Panc1 (cell line): ENCODE data around the gene PPIE. TPM values are rescaled to one million over a fixed set of nuclear protein-coding genes. Genes with fewer than 3 reads are reported as not detected.

ENCODE experiments used
- ATAC-seq: fragments of 200-7000 bp; cut with Tn5 transposase; 2 replicates; pipeline ENCODE4 v1.9.1; 2020; ENCODE audit warnings: mild to moderate bottlenecking, moderate library complexity
- BruUV-seq: library from RNA; stranded (reverse); fragments of 400-500 nt; replicated peaks from 2 replicates; lab custom pipeline; 2021; lab: Mats Ljungman, UMichigan
- CTCF ChIA-PET: fragments of 300-600 bp; sonication (Branson Sonifier 250); formaldehyde crosslinking; loops from one replicate; lab custom pipeline; 2022; ENCODE audit warnings: antibody characterized with exemption; lab: Charles Lee
- POLR2A ChIA-PET: fragments of 300-600 bp; sonication (Branson Sonifier 250); formaldehyde crosslinking; loops from one replicate; lab custom pipeline; 2022; ENCODE audit warnings: antibody characterized with exemption; lab: Charles Lee
- DNase-seq: peaks from one replicate; pipeline ENCODE4 v3.0.0-alpha.2; 2010; ENCODE audit warnings: low read depth, low spot score
- H3K27ac ChIP-seq: 2 replicates; pipeline ENCODE4 v1.5.1; 2011; ENCODE audit warnings: mild to moderate bottlenecking, low read length, inconsistent platforms
- H3K27me3 ChIP-seq: fragments of 200-500 bp; sonication (Bioruptor generic); 2 replicates; pipeline ENCODE4 v1.6.0; 2014; ENCODE audit warnings: low read length, inconsistent platforms; ENCODE audit not compliant: control insufficient read depth, insufficient read depth
- H3K36me3 ChIP-seq: fragments of 200-500 bp; sonication (Bioruptor generic); 2 replicates; pipeline ENCODE4 v1.5.1; 2014; ENCODE audit warnings: inconsistent platforms, mild to moderate bottlenecking, low read length, moderate library complexity; ENCODE audit not compliant: control insufficient read depth, insufficient read depth
- H3K4me1 ChIP-seq: 2 replicates; pipeline ENCODE4 v1.5.1; 2011; ENCODE audit warnings: inconsistent platforms, mild to moderate bottlenecking, low read length, moderate library complexity; ENCODE audit not compliant: control insufficient read depth, insufficient read depth
- H3K4me3 ChIP-seq, 2 experiments: 2 replicates each; pipeline ENCODE4 v1.5.1; 2011 to 2012; ENCODE audit warnings: low read depth in 2 of 2, low read length in 2 of 2, mild to moderate bottlenecking in 2 of 2, inconsistent platforms in 1 of 2, moderate library complexity in 1 of 2
- H3K9me3 ChIP-seq: fragments of 200-500 bp; sonication (Bioruptor generic); 2 replicates; pipeline ENCODE4 v1.5.1; 2014; ENCODE audit warnings: low read depth, mild to moderate bottlenecking, inconsistent platforms, low read length, moderate library complexity; ENCODE audit not compliant: control insufficient read depth, insufficient read depth
- POLR2AphosphoS5 ChIP-seq: IDR thresholded peaks from 2 replicates; pipeline ENCODE4 v1.6.1; 2012; ENCODE audit warnings: mild to moderate bottlenecking, low read depth, low read length, moderate library complexity
- SIN3A ChIP-seq: IDR thresholded peaks from 2 replicates; pipeline ENCODE4 v1.6.1; 2012; ENCODE audit warnings: low read depth, mild to moderate bottlenecking, low read length, moderate library complexity, borderline replicate concordance; ENCODE audit not compliant: insufficient read depth
- TCF7L2 ChIP-seq: IDR thresholded peaks from 2 replicates; pipeline ENCODE4 v1.6.1; 2011; ENCODE audit warnings: mild to moderate bottlenecking, low read depth, low read length, inconsistent platforms
- in situ Hi-C: cut with HindIII; loops from 2 replicates; pipeline ENCODE4 v1.10.0; 2016; ENCODE audit warnings: low sequenced_read_pairs, low pct_unique_long_range_greater_than_20kb
- intact Hi-C: fragments of 100-400 bp; cut with micrococcal nuclease; formaldehyde crosslinking; loops from one replicate; pipeline ENCODE4 v1.10.0; 2022; ENCODE audit not compliant: unreplicated experiment
- total RNA-seq: library from RNA; stranded (reverse); gene quantifications from one replicate; pipeline ENCODE4 v1.2.1, GENCODE V29; 2021; ENCODE audit not compliant: unreplicated experiment
- TF ChIP-seq, protein P1 (sequence below), 2 experiments: IDR thresholded peaks; 2 replicates each; pipeline ENCODE4 v1.6.1; 2011 to 2012; ENCODE audit warnings: low read depth in 2 of 2, control low read depth in 1 of 2, low read length in 1 of 2, mild to moderate bottlenecking in 1 of 2, moderate library complexity in 1 of 2; ENCODE audit not compliant: insufficient read depth in 1 of 2
- TF ChIP-seq, protein P2 (sequence below): fragments of 450-650 bp; IDR thresholded peaks from 2 replicates; pipeline ENCODE4 v1.5.1; 2017; ENCODE audit warnings: mild to moderate bottlenecking

PPIE gene
- total RNA-seq, 1 experiment from 2014 or later: 53.0 TPM

DNA sequence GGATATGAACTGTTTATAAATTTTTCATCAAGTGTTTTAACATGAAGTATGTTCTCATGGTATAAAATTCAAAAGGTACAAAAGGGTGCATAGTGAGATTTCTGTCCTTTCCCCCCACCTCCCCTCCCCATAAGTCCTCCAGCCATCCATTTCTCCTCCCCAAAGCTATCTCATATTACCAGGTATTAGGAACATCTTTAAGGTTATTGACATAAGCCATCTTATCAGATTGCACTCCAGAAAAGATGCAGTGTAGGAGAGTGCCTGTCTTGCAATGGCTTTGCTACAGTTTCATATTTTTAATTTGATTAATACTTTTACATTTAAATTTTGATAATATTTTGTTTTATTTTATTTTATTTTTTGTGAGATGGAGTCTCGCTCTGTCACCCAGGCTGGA is 33.9 kb upstream of the PPIE start:
- intact Hi-C loops: no loop called here

DNA sequence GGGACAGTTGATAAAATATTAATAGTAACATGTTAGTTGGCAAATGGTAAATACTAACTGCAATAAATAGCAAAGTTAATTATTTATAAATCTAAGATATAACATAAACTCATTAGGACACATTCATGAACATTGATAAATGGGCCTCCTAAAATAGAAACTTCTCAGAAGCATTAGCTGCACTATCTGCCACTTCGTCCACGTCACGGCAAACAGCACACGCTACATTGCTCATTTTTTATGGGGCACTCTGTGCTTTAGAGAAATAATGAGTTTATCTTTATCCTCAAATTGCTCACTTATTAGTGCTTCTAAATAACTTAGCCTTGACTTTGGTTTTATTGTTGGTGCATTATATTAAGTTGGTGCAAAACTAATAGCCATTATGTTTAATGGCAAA is 31.2 kb upstream of the PPIE start:
- BruUV-seq: no TSS peak
- Histone ChIP-seq H3K4me1 (no peaks in the 10 kb centered on the region), H3K27me3 (no peaks in the 10 kb centered on the region), H3K4me3 (no peak overlapping the region), H3K36me3 (no peaks in the 10 kb centered on the region), H3K9me3 (no peaks in the 10 kb centered on the region), H3K27ac (no peak overlapping the region)
- ChIA-PET CTCF (no interaction called here), POLR2A (no interaction called here)
- TF ChIP-seq SIN3A: no peak
- TF ChIP-seq POLR2AphosphoS5: no peak
- TF ChIP-seq, protein P1, sequence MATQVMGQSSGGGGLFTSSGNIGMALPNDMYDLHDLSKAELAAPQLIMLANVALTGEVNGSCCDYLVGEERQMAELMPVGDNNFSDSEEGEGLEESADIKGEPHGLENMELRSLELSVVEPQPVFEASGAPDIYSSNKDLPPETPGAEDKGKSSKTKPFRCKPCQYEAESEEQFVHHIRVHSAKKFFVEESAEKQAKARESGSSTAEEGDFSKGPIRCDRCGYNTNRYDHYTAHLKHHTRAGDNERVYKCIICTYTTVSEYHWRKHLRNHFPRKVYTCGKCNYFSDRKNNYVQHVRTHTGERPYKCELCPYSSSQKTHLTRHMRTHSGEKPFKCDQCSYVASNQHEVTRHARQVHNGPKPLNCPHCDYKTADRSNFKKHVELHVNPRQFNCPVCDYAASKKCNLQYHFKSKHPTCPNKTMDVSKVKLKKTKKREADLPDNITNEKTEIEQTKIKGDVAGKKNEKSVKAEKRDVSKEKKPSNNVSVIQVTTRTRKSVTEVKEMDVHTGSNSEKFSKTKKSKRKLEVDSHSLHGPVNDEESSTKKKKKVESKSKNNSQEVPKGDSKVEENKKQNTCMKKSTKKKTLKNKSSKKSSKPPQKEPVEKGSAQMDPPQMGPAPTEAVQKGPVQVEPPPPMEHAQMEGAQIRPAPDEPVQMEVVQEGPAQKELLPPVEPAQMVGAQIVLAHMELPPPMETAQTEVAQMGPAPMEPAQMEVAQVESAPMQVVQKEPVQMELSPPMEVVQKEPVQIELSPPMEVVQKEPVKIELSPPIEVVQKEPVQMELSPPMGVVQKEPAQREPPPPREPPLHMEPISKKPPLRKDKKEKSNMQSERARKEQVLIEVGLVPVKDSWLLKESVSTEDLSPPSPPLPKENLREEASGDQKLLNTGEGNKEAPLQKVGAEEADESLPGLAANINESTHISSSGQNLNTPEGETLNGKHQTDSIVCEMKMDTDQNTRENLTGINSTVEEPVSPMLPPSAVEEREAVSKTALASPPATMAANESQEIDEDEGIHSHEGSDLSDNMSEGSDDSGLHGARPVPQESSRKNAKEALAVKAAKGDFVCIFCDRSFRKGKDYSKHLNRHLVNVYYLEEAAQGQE (IDR thresholded peaks at IDR 0.05; ENCODE audit: insufficient read depth in 1 of 2, low read depth in 2 of 2, low read length in 1 of 2): no peak
- TF ChIP-seq, protein P2, sequence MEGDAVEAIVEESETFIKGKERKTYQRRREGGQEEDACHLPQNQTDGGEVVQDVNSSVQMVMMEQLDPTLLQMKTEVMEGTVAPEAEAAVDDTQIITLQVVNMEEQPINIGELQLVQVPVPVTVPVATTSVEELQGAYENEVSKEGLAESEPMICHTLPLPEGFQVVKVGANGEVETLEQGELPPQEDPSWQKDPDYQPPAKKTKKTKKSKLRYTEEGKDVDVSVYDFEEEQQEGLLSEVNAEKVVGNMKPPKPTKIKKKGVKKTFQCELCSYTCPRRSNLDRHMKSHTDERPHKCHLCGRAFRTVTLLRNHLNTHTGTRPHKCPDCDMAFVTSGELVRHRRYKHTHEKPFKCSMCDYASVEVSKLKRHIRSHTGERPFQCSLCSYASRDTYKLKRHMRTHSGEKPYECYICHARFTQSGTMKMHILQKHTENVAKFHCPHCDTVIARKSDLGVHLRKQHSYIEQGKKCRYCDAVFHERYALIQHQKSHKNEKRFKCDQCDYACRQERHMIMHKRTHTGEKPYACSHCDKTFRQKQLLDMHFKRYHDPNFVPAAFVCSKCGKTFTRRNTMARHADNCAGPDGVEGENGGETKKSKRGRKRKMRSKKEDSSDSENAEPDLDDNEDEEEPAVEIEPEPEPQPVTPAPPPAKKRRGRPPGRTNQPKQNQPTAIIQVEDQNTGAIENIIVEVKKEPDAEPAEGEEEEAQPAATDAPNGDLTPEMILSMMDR: no peak
- TF ChIP-seq TCF7L2: no peak
- intact Hi-C loops (no loop called here), in situ Hi-C loops (no loop called here)
- ATAC-seq: no peak
- DNase-seq: no peak

More for the DNA sequence above, 33.9 kb upstream of the PPIE start:
- BruUV-seq: no TSS peak
- no peaks in the 10 kb centered on the region for H3K4me1 ChIP-seq
- no peak for DNase-seq
- no peak overlapping the region for H3K27ac ChIP-seq
- ChIA-PET POLR2A (interaction anchor here (0.7 kb wide), 1 partner anchor 8 kb away, joined by 3 read pairs; no protein-coding TSS in a partner anchor), CTCF (no interaction called here)
- no peak overlapping the region for H3K4me3 ChIP-seq
- no peak for ATAC-seq
- no peak for TF ChIP-seq TCF7L2
- no peak for TF ChIP-seq POLR2AphosphoS5
- no peak for TF ChIP-seq SIN3A
- TF ChIP-seq, protein P1 (IDR thresholded peaks at IDR 0.05; ENCODE audit: insufficient read depth in 1 of 2, low read depth in 2 of 2, low read length in 1 of 2): no peak
- H3K9me3 ChIP-seq: no peaks in the 10 kb centered on the region
- in situ Hi-C loops: no loop called here
- no peaks in the 10 kb centered on the region for H3K27me3 ChIP-seq
- H3K36me3 ChIP-seq: no peaks in the 10 kb centered on the region
